HepG2 (cell line): ENCODE data around the gene OR14A16. TPM values are rescaled to one million over a fixed set of nuclear protein-coding genes. Genes with fewer than 3 reads are reported as not detected.

Experiments used
- ATAC-seq: fragments of 200-7000 bp; cut with Tn5 transposase; 3 replicates; pipeline ENCODE4 v1.9.1; 2020; ENCODE audit warnings: mild to moderate bottlenecking, moderate library complexity
- BruUV-seq: library from RNA; stranded (reverse); fragments of 400-500 nt; replicated peaks from 2 replicates; lab custom pipeline; 2021; lab: Mats Ljungman, UMichigan
- CTCF ChIA-PET: fragments of 300-600 bp; formaldehyde crosslinking; extraction: SDS; loops from one replicate; lab custom pipeline; 2021; ENCODE audit warnings: low total read pairs, inconsistent platforms, low intra/inter-chr PET ratio; lab: Yijun Ruan, JAX
- POLR2A ChIA-PET: fragments of 350-600 bp; sonication (Branson Sonifier 250); formaldehyde crosslinking; loops from one replicate; lab custom pipeline; 2020; ENCODE audit warnings: antibody characterized with exemption, inconsistent platforms; lab: Yijun Ruan, JAX
- DNase-seq: peaks from one replicate; pipeline ENCODE4 v3.0.0-alpha.2; 2015; ENCODE audit warnings: low spot score
- FAIRE-seq: peaks from 3 replicates; lab custom pipeline; 2011; peaks lifted over from hg19 to GRCh38; lab: Jason Lieb, UNC
- H2AFZ ChIP-seq: one replicate; pipeline ENCODE4 v1.6.1; 2011; ENCODE audit warnings: low read length, inconsistent platforms
- H3K27ac ChIP-seq: fragments of 300-600 bp; 3 replicates; pipeline ENCODE4 v1.8.0; 2011; ENCODE audit warnings: mixed run types, mild to moderate bottlenecking, mixed read lengths, low read length, inconsistent platforms; ENCODE audit not compliant: insufficient read depth; ENCODE audit errors: extremely low read length
- H3K27me3 ChIP-seq, 2 experiments: fragments of 200-600 bp in 1 of 2; 2 replicates in 1 of 2; 3 replicates in 1 of 2; pipeline versions ENCODE4 v1.6.0 to v1.8.0; 2011; ENCODE audit warnings: low read length in 2 of 2, mild to moderate bottlenecking in 2 of 2, moderate library complexity in 2 of 2, inconsistent platforms in 1 of 2; ENCODE audit not compliant: insufficient read depth in 2 of 2, control insufficient read depth in 1 of 2
- H3K36me3 ChIP-seq, 2 experiments: fragments of 200-600 bp in 1 of 2; replicated peaks in 1 of 2; 2 replicates in 1 of 2; 3 replicates in 1 of 2; pipeline versions ENCODE4 v1.5.1 to v1.8.0; 2011; ENCODE audit warnings: low read length in 2 of 2, inconsistent platforms in 1 of 2; ENCODE audit not compliant: insufficient read depth in 2 of 2, control insufficient read depth in 1 of 2
- H3K4me1 ChIP-seq: 2 replicates; pipeline ENCODE4 v1.5.1; 2012; ENCODE audit warnings: low read length, inconsistent platforms; ENCODE audit not compliant: insufficient read depth
- H3K4me2 ChIP-seq: 2 replicates; pipeline ENCODE4 v1.6.0; 2011; ENCODE audit warnings: low read depth, low read length, inconsistent platforms
- H3K4me3 ChIP-seq, 3 experiments: fragments of 200-600 bp in 1 of 3; sonication (generic), shearing (Covaris generic) in 1 of 3; replicated peaks in 1 of 3; 2 replicates each; pipeline ENCODE4 v1.5.1; 2011 to 2016; ENCODE audit warnings: low read length in 3 of 3, inconsistent platforms in 2 of 3, low read depth in 2 of 3, mild to moderate bottlenecking in 2 of 3, control low read depth in 1 of 3, mixed read lengths in 1 of 3; ENCODE audit not compliant: insufficient read depth in 1 of 3
- H3K79me2 ChIP-seq: one replicate; pipeline ENCODE4 v1.6.1; 2011; ENCODE audit warnings: low read length, inconsistent platforms; ENCODE audit not compliant: insufficient read depth
- H3K9ac ChIP-seq: 2 replicates; pipeline ENCODE4 v1.6.0; 2011; ENCODE audit warnings: mild to moderate bottlenecking, low read depth, low read length, inconsistent platforms; ENCODE audit not compliant: insufficient read depth
- H3K9me3 ChIP-seq: 2 replicates; pipeline ENCODE4 v1.5.1; 2012; ENCODE audit warnings: mild to moderate bottlenecking, low read length
- H4K20me1 ChIP-seq: 2 replicates; pipeline ENCODE4 v1.6.0; 2011; ENCODE audit warnings: inconsistent platforms, mild to moderate bottlenecking, low read length, moderate library complexity; ENCODE audit not compliant: insufficient read depth
- ELF4 ChIP-seq: sonication (generic); formaldehyde crosslinking; IDR thresholded peaks from 2 replicates; pipeline ENCODE4 v1.5.0; 2020; ENCODE audit warnings: missing genetic modification reagents, mild to moderate bottlenecking, moderate library complexity, borderline replicate concordance
- FOSL2 ChIP-seq: sonication (generic); formaldehyde crosslinking; IDR thresholded peaks from 2 replicates; pipeline ENCODE4 v1.4.0; 2020; ENCODE audit warnings: missing genetic modification reagents
- NFYC ChIP-seq: IDR thresholded peaks from 2 replicates; pipeline ENCODE4 v1.6.1; 2016; ENCODE audit warnings: missing genetic modification reagents, missing compliant biosample characterization
- PHF5A ChIP-seq: IDR thresholded peaks from one replicate; pipeline ENCODE4 v1.6.1; 2018; ENCODE audit warnings: low read depth, missing genetic modification reagents; ENCODE audit not compliant: unreplicated experiment
- RELA ChIP-seq: sonication (generic); formaldehyde crosslinking; IDR thresholded peaks from 2 replicates; pipeline ENCODE4 v1.4.0; 2020; ENCODE audit warnings: missing genetic modification reagents
- ZBTB8A ChIP-seq: sonication (generic); formaldehyde crosslinking; IDR thresholded peaks from 2 replicates; pipeline ENCODE4 v1.4.0; 2020; ENCODE audit warnings: mild to moderate bottlenecking, low read depth, missing genetic modification reagents, borderline replicate concordance
- ZNF138 ChIP-seq: sonication (generic); formaldehyde crosslinking; IDR thresholded peaks from 2 replicates; pipeline ENCODE4 v1.5.0; 2020; ENCODE audit warnings: mild to moderate bottlenecking, low read depth, missing genetic modification reagents
- ZNF543 ChIP-seq: sonication (generic); formaldehyde crosslinking; IDR thresholded peaks from 2 replicates; pipeline ENCODE4 v1.4.0; 2020; ENCODE audit warnings: mild to moderate bottlenecking, missing genetic modification reagents
- WGBS: methylation state at CpG from one replicate; pipeline ENCODE4 v1.1.6; 2017; ENCODE audit warnings: low lambda C conversion rate; 5-methylcytosine and 5-hydroxymethylcytosine counted together
- in situ Hi-C: cut with HindIII; loops from 2 replicates; pipeline ENCODE4 v1.10.0; 2017; ENCODE audit warnings: low pct_unique_long_range_greater_than_20kb; ENCODE audit not compliant: extremely low pct_ligation_motif_present
- intact Hi-C: fragments of 100-400 bp; cut with micrococcal nuclease; formaldehyde crosslinking; loops from one replicate; pipeline ENCODE4 v1.10.0; 2022; ENCODE audit not compliant: unreplicated experiment
- polyA plus RNA-seq, 8 experiments: library from polyadenylated mRNA; depleted of rRNA in 3 of 8; stranded (reverse) in 7 of 8; unstranded in 1 of 8; fragments of >200 nt; fragmentation: Illumina TruSeq in 4 of 8; extraction: Trizol in 4 of 8; gene quantifications; 2 replicates each; pipeline versions ENCODE4 v1.2.1 to v1.2.3, GENCODE V29; 2011 to 2016; ENCODE audit warnings: low read depth in 4 of 8, missing spikeins in 1 of 8, mixed read lengths in 1 of 8; ENCODE audit not compliant: insufficient read depth in 1 of 8
- total RNA-seq, 5 experiments: library from RNA; depleted of rRNA; stranded (reverse); fragments of >200 nt; fragmentation: Illumina TruSeq; extraction: Trizol; gene quantifications; 2 replicates each; pipeline ENCODE4 v1.2.3, GENCODE V29; 2016; ENCODE audit warnings: low read depth in 1 of 5

The OR14A16 gene
- total and polyA plus RNA-seq, 2 of the 13 experiments (the other 11 are each of a cell fraction or from before 2014, with no cell fraction given): not detected

DNA sequence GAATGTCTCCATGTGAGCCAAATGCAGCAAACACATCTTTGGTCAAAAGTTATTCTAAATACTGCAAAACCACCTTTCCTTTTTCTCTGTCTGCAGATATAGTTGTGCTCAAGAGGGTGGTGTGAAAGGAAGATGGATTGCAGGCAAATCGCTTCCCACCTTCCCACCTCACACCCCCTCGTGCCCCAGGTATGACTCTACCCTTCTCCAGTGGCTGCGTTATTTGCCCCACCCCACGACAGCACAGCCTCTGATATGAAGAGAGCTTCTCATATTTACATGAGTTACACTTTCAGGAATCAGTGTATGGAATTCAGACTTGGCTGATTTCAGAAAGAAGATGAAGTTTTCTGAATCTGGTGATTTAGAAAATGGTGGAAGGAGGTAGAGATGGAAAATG, 38.8 kb upstream of the OR14A16 start:
- FAIRE-seq (no peak), ATAC-seq (no peak), DNase-seq (no peak)
- CTCF ChIA-PET: no interaction called here
- Histone ChIP-seq H3K27me3 (no peaks in the 10 kb centered on the region; a peak in 1 of 5 replicates), H3K4me1 (no peaks in the 10 kb centered on the region), H3K4me3 (no peak overlapping the region), H2AFZ (no peak overlapping the region), H3K27ac (no peak overlapping the region), H3K4me2 (no peak overlapping the region), H3K9ac (no peak overlapping the region), H3K36me3 (no peaks in the 10 kb centered on the region)
- no TSS peak for BruUV-seq
- in situ Hi-C loops: no loop called here
- POLR2A ChIA-PET: no interaction called here
- intact Hi-C loops: no loop called here
- 23% methylated on average over 4 of the region's 4 CpGs for WGBS
- TF ChIP-seq FOSL2 (CRISPR knock-in tag): no peak
- TF ChIP-seq NFYC (CRISPR knock-in tag): no peak
- no peak for TF ChIP-seq PHF5A (CRISPR knock-in tag)
- no peak for TF ChIP-seq ZNF543
- TF ChIP-seq ZNF138: no peak
- TF ChIP-seq RELA (CRISPR knock-in tag): no peak
- no peak for TF ChIP-seq ZBTB8A (CRISPR knock-in tag)
- TF ChIP-seq, all 625 proteins: peak for 0
- H3K9me3 ChIP-seq: no peaks in the 10 kb centered on the region
- H4K20me1 ChIP-seq: no peaks in the 10 kb centered on the region
- no peaks in the 10 kb centered on the region for H3K79me2 ChIP-seq

DNA sequence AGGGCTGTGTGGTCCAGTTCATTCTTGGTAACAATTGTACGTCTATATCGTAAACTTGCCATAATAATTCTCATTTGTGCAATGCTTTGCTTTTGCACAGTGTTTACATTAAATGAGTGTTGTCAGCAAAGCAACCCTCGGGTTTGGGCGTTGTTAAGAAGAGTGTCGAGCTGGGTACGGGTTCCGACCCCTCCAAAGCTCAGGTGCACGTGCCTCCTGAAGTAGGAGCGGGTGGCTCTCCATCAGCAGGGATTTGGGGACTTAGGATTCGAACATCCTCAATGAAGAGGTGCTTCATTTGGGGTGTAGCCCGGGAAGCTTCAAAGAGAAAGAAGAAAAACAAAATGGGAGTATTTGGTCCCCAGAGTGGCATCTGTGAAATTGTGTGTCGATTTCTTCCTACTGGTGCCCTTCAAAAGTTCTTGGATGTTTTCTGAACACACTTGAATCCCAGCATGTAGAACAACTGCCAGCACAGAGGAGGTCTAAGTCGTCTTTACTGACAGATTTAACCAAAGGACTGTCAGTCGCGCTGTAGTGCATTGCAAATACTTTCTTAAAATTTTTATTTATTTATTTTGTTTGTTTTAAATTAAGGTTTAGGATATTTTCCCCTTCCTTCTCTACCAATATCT, 34.2 kb upstream of the OR14A16 start:
- ChIA-PET POLR2A (no interaction called here), CTCF (no interaction called here)
- Histone ChIP-seq H3K79me2 (no peaks in the 10 kb centered on the region), H3K27ac (no peak overlapping the region), H3K4me3 (no peak overlapping the region), H3K4me2 (no peak overlapping the region), H3K4me1 (no peaks in the 10 kb centered on the region), H3K9ac (no peak overlapping the region), H3K36me3 (no peaks in the 10 kb centered on the region), H4K20me1 (no peaks in the 10 kb centered on the region), H3K27me3 (no peaks in the 10 kb centered on the region; a peak in 2 of 5 replicates), H3K9me3 (no peaks in the 10 kb centered on the region), H2AFZ (no peak overlapping the region)
- ATAC-seq (no peak), DNase-seq (no peak), FAIRE-seq (no peak)
- TF ChIP-seq ELF4 (CRISPR knock-in tag): no peak
- in situ Hi-C loops (no loop called here), intact Hi-C loops (no loop called here)
- 36% methylated on average over 15 of the region's 15 CpGs for WGBS
- BruUV-seq: no TSS peak
